Measurements from ENCODE around the gene LZTR1.

Gene LZTR1

DNA sequence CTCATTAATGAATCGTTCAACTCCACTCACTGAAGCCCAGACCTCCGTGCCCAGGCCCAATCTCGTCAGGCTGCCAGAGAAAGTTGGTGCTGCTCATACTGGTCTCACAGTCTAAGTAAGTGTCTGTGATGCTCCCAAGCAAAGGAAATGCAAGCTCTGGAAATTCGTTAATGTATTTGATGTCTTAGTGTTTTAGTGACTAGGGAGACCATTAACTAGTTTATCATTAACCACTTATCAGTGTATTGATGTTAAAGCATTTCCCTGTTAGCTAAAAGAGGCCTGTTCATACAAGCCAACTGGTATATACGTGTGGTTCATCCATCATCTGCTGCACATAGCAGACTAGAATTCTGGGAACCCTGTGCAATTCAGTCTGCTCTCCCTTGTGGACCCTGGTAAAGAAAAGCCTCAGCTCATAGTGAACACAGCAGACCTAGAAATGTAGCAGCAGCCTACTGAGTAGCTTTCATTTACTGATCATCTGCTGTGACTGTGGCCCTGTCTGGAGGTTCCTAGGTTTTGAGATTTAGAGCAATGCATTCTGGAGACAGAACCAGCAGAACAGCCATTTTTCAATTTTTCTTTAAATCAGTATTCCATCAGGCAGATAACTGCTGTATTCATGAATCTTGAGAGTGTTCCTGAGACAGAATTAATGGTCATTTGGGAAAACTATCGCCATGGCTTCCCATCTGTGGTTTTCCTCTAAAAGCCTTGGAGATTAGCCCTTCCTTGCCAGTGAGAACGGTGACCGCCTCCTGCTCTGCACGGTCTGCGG is 30.8 kb upstream of the LZTR1 start:
- DNase-seq: no peak

DNA sequence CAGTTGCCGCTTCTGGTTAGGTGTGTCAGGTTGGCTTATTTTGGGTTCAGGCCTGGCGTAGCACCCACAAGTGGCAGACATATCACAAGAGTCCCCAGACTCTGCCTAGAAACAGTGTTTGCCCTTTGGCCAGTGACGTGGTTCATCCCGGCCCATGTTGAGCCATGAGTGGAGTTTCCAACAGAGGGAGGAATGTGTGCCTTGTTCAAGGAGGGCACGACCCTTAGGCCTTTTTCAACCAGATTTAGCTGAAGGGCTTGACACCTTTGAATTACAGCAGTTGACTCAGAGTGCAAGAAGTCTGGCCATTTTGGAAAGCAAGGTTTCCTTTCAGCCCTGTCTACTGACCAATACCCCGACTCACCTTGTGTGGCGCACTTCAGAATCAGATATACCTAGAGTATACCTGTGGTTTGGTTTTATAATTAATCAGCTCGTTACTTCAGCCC is 30.1 kb upstream of the LZTR1 start:
- DNase-seq: no peak

DNA sequence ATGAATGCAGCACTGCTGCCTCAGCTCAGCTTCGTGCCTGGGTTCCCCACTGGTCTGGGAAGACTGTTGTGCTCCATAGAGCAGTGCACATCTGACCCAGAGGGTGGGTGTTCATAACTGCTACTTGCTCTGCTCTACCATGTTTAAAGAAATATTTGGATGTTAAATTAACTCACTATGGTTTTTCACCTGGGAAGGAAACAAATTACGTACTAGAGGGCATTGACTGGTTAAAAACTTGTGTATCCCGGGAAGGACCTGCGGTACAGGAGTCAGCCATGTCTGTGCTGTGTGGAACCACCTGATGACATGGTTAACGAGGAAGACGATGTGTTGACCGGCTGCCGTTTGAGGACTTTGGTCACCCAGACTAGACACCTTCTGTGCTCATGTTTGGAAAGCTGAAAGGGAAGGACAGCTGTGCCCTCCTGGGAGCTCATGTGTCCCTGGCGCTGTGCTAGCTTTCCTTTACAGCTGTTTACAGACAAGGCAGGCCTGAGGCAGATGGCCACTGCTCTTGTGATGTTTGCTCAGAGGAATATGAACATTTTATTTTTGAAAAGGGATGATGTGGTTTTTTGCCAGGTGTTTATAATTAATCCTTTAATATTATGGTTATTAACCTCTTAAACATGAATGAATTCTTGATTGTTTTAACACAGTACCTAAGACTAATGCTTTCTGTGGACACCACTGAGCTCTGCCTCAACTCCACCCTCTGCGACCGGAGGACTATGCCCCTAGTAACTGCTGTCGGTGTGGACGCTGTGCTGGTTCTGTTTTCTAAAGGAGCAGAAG is 29.4 kb upstream of the LZTR1 start:
- no peak for DNase-seq

DNA sequence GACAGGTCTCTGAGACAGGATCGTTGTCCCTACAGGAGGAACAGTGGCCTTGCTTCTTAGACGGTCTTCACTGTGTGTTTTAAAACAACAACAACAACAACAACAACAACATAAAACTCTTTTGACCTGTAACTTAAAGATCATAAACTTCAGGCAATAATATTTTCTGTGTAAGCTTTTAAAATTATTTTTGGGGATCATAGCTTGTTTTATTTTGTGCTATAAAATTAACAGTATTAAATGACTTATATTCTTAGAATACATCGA is 28.8 kb upstream of the LZTR1 start:
- DNase-seq: no peak

DNA sequence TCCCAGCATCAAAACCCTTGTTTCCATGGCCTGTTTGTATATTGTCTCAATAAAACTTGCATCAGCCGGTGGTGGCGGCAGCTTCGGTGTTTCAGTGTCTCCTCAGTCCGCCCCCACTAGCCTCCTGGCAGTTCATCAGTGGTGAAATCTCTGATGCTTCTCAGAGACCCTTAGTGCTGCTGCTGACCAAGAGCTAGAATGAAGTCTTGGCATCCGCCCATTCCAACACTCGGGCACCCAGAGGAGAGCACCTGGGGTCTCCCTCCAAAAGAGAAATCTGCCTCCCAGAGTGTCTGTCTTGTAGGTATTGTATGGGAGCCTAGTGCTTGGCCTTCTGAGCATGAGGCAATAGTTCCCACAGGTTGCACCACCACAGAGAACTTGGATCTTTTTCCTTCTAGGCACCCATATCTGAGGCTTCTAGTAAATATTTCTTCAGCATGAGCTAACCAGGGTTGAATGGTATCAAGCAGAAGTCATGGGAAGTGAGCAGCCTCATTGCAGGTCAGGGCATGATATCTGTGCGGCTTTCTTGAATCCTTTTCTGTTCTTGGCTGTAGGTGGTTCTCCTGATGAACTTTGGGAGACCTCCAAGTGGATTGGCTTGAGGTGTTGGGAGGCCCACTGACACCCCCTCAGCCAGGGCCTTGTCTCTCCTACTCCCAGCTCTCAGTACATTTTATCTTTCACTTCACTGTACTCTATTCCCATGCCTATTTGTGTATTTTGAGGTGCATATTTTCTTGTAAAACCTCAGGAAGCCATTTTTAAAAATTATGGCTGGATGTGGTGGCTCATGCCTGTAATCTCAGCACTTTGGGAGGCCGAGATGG is 28.2 kb upstream of the LZTR1 start:
- no peak for DNase-seq

DNA sequence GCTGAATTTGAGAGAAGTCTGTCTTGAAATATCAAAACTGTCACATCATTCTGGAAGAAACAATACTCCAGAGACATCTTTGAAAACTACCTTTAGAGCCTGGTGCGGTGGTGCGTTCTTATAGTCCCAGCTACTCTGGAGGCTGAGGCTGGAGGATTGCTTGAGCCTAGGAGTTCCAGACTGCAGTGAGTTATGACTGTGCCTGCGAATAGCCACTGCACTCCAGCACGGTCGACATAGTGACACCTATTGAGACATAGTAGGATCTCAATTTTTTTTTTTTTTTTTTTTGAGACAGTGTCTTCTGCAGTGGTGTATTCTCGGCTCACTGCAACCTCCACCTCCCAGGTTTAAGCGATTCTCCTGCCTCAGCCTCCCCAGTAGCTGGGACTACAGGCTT is 26.5 kb upstream of the LZTR1 start:
- no peak for DNase-seq

DNA sequence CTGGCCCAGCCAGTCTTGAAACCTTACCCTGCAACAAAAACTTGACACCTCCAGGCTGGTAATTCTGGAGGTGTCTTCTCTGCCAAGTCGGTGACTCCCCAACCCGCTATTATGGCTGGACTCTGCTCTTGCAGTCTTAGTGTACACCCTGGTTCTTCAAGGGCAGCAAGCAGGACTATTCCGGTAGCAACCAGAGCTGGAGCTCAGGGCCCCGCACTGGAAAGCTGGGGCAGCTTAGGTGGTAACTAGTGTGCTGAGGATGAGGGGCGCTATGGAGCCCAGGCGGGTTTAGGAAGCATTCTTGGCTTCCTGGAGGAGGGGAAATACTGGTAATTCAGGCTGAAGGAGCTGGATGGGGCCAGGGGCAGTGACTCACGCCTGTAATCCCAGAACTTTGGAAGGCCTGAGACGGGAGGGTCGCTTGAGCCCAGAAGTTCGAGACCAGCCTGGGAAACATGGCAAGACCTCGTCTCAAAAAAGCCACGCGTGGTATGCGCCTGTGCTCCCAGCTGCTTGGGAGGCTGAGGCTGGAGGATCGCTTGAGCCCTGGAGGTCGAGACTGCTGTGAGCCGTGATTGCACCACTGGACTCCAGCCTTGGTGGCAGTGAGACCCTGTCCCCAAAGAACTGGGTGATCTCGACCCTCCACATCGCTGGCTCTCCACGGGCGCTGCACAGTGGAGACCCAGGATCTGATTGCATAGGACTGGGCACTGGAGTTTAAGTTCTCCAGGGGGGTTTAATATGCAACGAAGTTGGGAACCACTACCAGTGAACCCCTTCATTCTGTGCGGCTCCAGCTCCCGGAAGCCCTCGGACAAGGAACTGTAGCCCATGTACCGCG is 25.6 kb upstream of the LZTR1 start:
- no peak for DNase-seq

DNA sequence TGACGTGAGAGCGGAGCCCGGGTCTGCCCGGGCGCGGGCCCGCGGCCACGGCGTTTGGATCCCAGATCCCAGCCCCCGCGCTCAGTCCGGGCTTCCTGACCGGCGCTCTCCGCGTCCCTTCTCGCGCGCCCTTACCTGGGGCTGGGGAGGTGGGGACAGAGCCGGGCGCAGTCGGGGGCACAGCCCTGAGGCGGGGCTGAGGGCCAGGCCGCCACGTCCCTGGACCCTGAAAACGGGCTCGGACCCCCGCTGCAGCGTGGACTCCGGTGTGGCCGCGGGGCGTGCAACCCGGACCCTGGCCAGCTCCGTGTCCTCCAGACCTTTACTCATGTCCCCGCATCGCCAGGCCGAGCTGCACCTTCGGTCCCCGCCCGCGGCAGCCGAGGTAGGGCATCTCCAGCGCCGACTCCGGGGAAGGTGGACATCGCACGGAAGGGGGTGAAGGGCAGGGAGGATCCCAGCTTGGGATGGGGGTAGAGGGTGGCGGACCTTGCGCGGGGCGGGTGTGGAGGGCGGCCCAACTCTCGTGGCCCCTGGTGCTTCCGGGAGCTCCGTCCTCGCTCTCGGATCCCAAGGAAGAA is 24.9 kb upstream of the LZTR1 start:
- no peak for DNase-seq

DNA sequence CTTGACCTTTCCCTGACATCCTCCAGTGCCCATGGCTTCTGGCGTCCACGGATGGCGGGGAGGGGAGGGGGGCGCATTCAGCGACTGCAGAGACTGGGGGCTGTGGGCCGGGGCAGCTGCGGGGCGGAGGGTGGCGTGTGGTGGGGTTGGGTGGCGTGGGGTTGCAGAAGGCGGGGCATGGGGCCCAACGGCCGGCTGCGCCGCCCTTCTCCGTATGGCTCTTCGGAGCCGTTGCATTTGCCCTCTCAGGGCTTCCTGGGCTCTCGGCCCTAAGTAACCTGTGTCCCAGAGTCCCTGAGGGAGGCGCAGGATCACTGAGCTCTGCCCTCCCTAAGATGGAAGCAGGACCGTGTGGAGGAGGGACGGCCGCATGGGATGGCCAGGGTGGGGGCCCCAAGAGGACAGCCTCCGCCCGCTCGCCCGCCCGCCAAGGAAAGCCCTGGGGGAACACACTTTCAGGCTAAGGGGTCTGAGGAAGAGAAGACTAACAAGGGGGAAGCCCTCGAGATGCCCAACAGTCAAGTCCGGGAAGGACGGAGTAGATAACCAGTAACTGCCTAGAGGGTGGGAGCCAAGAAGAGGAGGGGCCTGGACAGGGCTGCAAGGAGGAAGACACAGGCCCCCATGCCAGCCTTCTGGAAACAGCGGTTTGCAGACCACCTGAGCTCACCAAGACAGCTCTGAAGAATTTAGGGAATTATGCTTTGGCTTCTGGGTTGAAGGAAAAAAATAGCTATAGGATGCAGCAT is 24.2 kb upstream of the LZTR1 start:
- no peak for DNase-seq

DNA sequence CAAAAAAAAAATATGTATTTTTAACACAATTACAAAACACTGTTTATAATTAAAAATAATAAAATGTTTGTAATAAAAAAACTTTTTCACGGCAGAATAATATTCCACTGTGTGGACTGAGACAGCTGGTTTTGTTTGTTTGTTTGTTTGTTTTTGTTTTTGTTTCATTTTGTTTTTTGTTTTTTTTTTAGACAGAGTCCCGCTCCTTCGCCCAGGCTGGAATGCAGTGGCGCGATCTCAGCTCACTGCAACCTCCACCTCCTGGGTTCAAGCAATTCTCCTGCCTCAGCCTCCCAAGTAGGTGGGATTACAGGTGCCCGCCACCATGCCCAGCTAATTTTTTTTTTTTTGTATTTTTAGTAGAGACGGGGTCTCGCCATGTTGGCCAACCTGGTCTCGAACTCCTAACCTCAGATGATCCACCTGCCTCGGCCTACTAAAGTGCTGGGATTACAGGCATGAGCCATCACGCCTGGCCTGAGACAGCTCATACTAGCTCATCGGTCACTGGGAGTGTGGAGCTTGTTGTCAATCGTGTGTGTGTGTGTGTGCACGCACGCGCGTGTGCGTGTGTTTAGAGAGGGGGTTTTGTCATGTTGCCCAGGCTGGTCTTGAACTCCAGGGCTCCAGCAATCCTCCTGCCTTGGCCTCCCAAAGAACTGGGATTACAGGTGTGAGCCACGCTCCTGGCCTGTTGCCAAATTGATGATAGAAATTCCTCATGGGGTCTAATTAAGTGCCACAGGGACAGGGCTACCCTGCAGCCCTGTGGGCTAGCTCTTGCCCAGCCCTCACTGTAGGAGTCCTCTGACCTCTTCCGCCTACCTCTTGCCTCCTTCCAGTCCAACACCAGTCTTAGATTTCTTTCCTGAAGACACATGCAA is 22.3 kb upstream of the LZTR1 start:
- DNase-seq: no peak

DNA sequence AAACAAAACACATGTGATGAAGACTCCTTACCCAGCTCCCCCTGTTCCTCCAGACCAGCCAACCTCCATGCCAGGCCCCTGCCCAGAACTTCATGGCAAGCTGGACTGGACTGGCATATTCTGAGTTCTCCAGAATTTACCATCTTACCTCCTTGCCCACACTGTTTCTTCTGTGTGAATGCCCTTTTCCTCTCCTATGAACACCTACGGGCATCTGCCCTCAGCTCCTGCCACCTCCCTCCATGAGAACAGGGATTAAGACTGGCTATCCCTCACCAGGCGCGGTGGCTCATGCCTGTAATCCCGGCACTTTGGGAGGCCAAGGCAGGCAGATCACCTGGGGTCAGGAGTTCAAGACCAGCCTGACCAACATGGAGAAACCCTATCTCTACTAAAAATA is 21.5 kb upstream of the LZTR1 start:
- no peak for DNase-seq

DNA sequence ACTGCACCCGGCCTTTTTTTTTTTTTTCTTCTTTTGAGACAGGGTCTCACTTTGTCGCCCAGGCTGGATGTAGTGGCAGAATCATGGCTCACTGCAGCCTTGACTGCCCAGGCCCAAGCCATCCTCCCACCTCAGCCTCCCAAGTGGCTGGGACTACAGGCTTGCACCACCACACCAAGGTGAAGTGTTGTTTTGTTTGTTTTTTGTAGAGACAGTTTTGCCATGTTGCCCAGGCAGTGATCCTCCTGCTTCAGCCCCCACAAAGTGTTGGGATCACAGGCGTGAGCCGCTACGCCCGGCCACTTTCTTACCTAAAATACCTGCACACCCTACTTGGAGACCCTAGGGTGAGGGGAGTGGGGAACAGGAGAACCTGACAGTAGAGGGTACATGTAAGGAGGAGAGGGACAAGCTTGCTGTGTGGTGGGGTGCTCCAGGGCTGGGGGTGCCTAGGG is 19.6 kb upstream of the LZTR1 start:
- DNase-seq: no peak

DNA sequence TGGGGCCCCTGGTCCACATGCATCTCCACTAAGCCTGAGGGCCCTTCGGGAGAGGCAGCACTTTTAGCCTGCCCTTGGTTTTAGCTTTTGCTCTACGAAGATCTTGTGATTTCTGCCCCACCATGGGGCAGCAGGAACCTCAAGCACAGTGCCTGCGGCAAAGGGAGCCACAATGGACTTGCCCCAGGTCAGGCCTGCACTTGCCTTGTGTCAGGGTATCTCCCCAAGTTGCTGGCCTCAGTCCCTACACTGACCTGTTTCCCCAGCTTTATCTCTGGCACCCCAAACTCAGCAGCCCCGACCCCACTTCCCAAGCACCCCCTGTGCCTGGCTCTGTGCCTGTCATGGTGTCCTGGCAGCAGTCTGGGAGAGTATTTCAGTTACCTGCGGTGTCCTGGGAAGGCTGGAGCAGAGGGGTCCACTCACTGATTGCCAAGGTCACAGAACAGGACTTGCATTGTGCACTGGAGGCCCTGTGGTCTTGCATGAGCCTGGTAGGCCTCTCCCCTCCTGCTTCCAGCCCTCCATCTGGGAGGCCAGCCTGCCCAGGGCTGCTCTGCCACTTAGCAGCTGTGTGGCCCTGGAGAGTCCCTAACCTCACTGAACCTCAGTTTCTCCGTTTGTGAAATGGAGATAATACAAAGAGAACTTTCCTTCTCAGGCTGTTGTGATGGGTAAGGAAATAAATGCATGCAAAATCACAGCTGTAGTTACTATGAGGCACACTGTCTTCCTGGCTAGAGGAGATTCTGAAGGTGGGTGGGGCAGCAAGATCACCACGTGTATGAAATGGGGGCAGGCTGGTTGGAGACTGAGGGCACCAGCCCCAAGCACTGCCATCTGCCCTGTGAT is 18.7 kb upstream of the LZTR1 start:
- DNase-seq: no peak

DNA sequence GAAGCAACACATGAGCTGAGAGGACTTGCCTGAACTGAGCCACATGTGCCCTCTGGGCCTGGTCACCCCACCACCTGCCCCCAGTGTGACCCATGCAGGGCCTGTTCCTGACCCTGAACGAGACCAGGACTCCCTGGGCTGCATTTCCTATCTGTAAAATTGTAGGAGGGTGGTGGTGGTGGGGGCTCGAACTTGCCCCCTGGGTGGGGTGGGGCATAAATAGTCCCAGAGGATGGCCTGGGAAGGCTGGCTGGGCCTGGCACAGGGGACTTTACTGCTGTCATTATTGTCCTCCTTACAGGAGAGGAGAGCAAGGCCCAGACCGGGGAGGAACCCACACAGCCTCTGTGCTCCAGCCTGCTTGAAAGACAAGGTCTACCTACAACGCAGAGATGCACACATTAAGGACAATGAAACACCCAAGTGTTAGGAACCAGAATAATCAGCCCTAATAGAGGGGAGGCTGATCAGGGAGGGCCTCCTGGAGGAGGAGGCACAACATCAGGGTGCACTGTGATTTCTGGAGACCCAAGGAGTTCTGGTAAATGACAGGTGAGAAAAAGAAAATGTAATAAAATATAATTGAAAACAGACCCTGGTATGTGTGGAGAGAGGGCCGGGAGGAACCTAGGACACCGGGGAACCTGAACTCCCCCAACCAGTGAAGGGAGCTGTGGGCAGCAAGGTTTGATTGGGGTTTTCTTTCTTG is 17.9 kb upstream of the LZTR1 start:
- DNase-seq: no peak

DNA sequence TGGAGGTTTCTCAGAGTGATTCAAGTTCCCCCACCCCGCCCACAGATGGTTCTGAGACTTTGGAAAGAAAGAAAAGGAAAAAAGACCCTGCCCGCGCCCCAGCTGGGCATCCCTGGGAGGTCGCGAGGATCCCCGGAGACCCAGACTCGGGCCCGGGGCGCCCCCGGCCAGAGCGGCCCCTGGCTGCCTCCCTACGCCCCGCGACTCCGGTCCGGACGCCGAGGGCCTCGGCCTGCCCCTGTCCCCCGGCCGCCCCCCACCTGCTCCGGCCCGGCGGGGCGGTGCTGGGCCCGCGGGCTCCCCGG is 17.3 kb upstream of the LZTR1 start:
- no peak for DNase-seq

DNA sequence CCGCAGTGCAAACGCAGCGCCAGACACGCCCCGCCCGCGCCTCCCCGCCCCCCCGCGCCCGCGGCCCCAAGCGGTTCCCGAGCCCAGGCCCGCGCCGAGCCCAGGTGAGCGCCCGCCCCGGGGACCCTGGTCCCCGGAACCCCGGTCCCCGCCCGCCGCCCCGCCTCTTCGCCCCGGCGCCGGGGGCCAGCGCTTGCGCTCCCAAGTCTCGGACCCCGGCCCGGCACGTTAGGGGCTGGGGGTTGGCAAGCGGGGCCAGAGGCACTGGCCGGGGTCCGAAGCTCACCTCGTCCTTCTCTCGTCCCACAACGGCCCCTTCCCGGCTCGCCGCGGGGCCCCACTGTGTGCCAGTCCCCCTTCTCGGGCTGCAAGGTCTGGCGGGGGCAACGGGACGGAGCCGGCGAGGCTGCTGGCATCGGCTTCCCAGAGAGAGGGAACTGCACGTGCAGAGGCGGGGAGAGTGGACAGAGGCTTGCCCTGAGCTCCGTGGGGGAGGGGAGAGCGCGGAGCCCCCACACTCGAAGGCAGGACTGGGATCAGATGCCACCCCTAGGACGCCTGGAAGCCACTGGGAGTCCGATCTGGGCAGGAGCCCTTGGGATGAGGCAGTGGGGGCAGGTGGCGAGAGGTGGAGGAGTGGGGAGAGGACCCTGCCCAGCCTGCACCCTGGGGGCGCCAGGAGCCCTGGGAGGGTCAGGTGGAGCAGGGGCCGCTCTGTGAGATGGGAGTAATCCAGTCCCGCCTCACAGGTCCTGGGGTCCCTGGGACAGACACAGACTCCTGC is 16.8 kb upstream of the LZTR1 start:
- no peak for DNase-seq

DNA sequence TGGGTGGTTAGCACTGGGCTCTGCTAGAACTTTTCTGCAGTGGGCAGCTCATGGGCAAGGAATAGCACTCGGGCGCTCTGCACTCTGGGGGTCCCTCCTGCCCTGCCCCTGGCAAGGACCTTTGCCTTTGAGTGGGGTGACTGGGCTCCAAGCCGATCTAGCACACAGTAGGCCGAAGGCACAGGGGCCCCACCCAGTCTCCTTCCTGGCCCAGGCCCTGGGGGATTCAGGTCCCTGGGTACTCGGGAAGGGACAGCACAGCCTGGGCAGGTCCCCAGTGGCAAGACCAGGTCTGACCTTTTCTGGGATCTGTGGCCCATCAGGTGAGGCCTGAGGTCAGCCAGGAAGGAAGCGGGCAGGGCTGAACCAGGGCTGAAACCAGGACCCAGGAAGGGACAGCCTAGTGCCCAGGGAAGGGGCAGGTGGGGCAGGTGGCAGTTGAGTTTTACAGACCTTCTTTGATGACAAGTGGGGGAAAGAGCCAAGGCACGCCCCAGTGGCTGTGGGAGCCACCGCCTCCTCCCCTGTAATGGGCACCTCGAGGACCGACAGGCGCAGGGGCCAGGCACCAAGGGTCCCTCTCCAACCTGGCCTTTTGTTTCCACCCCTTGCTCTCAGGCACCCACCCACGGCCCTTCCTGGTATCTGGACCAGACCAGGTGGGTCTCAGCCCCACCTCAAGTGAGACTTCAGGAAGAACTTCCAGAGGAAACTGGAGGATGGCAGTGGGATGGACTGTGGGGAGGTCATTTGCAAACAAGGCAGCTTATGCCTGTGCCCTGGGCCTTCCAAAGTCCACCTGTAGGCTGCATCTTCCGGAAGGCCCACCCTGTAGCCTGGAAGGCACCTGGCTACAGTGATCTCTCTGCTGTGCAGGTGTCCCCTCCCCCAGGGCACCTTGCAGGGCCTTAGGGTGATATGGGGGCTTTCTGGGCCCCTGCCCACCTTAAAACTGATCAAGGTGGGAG is 15.9 kb upstream of the LZTR1 start:
- no peak for DNase-seq
